Activated T-helper 17 cell treated with anti-CD3 and anti-CD28 coated beads, Interleukin-2, amount 50 U/mL, for 72 hours (primary cell): ENCODE results near the gene PGLYRP1. TPM values are rescaled to one million over a fixed set of nuclear protein-coding genes. Genes with fewer than 3 reads are reported as not detected.
A peak's percentile ranks its signal among the peaks of the same experiment; 100 is the strongest.

Experiments
- ATAC-seq: fragments of 150-1000 bp; cut with Tn5 transposase; replicated peaks from 2 replicates; pipeline ENCODE4 v1.10.0; 2021; ENCODE audit warnings: mild to moderate bottlenecking, moderate library complexity
- H3K27ac Mint-ChIP-seq: one replicate; pipeline ENCODE4 v1.8.0; 2022; ENCODE audit warnings: mixed read lengths
- H3K27me3 Mint-ChIP-seq: one replicate; pipeline ENCODE4 v1.8.0; 2022; ENCODE audit warnings: mixed read lengths
- H3K36me3 Mint-ChIP-seq: one replicate; pipeline ENCODE4 v1.8.0; 2022; ENCODE audit warnings: low read depth, mild to moderate bottlenecking, mixed read lengths
- H3K4me1 Mint-ChIP-seq: one replicate; pipeline ENCODE4 v1.8.0; 2022; ENCODE audit warnings: mixed read lengths
- H3K4me3 Mint-ChIP-seq: one replicate; pipeline ENCODE4 v1.8.0; 2022; ENCODE audit warnings: mild to moderate bottlenecking, mixed read lengths
- H3K9me3 Mint-ChIP-seq: one replicate; pipeline ENCODE4 v1.8.0; 2022; ENCODE audit warnings: mixed read lengths
- total RNA-seq, 2 donors: library from RNA; stranded (reverse); gene quantifications; one replicate each; pipeline ENCODE4 v1.2.3, GENCODE V29; 2022

Gene PGLYRP1
- total RNA-seq, 2 donors from 2014 or later = not detected

- Mint-ChIP-seq H3K4me3 (peak within 1 kb of the TSS; percentile 23), H3K4me1 (peaks cover 12% of the 10 kb centered on the region), H3K36me3 (no peaks in the 10 kb centered on the region), H3K27ac (no peak within 1 kb of the TSS), H3K9me3 (no peaks in the 10 kb centered on the region), H3K27me3 (peaks cover 49% of the 10 kb centered on the region)
- peak; percentile 66 for ATAC-seq
Observed at GRCh38 chr19:45973553-45974338, 49.1 kb downstream of the PGLYRP1 start, which contains the start of gene NOVA2. TSS of gene NOVA2 (minus strand) at chr19:45973865. CDS start at chr19:45973351, 514 bp downstream.

GRCh38 chr19:45972947-45973540 lies 49.8 kb downstream of the PGLYRP1 start:
- H3K36me3 Mint-ChIP-seq = no peaks in the 10 kb centered on the region
- peak overlapping the region; percentile 23 for H3K4me3 Mint-ChIP-seq
- H3K9me3 Mint-ChIP-seq = no peaks in the 10 kb centered on the region
- H3K4me1 Mint-ChIP-seq = peaks cover 12% of the 10 kb centered on the region
- no peak overlapping the region for H3K27ac Mint-ChIP-seq
- peaks cover 53% of the 10 kb centered on the region for H3K27me3 Mint-ChIP-seq
- ATAC-seq = no peak

GRCh38 chr19:45972081-45972946 lies 50.5 kb downstream of the PGLYRP1 start:
- H3K27ac Mint-ChIP-seq = no peak overlapping the region
- no peaks in the 10 kb centered on the region for H3K9me3 Mint-ChIP-seq
- H3K36me3 Mint-ChIP-seq = no peaks in the 10 kb centered on the region
- peaks cover 58% of the 10 kb centered on the region for H3K27me3 Mint-ChIP-seq
- peaks cover 12% of the 10 kb centered on the region for H3K4me1 Mint-ChIP-seq
- peak overlapping the region; percentile 23 for H3K4me3 Mint-ChIP-seq
- peak; percentile 70 for ATAC-seq

- H3K27ac Mint-ChIP-seq = no peak overlapping the region
Observed at GRCh38 chr19:45971260-45971902, 51.5 kb downstream of the PGLYRP1 start.

GRCh38 chr19:45969676-45970075 lies 53.2 kb downstream of the PGLYRP1 start:
- no peak for ATAC-seq
- H3K27ac Mint-ChIP-seq = no peak overlapping the region
- no peak overlapping the region for H3K4me3 Mint-ChIP-seq
- H3K36me3 Mint-ChIP-seq = no peaks in the 10 kb centered on the region
- H3K27me3 Mint-ChIP-seq = peaks cover 51% of the 10 kb centered on the region
- peaks cover 12% of the 10 kb centered on the region for H3K4me1 Mint-ChIP-seq
- H3K9me3 Mint-ChIP-seq = no peaks in the 10 kb centered on the region

More at GRCh38 chr19:45971260-45971902, 51.5 kb downstream of the PGLYRP1 start:
- ATAC-seq = no peak
- Mint-ChIP-seq H3K4me1 (peaks cover 12% of the 10 kb centered on the region), H3K36me3 (no peaks in the 10 kb centered on the region), H3K9me3 (no peaks in the 10 kb centered on the region), H3K27me3 (peaks cover 56% of the 10 kb centered on the region), H3K4me3 (no peak overlapping the region)

Other genes with a start within 250 kb of the PGLYRP1 start
- 10 to 100 TPM; 18.1 to 24.6 TPM for gene DMPK, start 240.6 kb downstream of the PGLYRP1 start, total RNA-seq
- 10 to 100 TPM; 33.1 to 38.9 TPM for gene DMWD, start 230.2 kb downstream of the PGLYRP1 start, total RNA-seq
- gene RSPH6A, start 207.7 kb downstream of the PGLYRP1 start, total RNA-seq = under 1 TPM; 0.26 to 0.40 TPM
- gene SYMPK, start 159.9 kb downstream of the PGLYRP1 start, total RNA-seq = 100 to 1,000 TPM in 1 of 2 donors, 10 to 100 TPM in 1; 98.2 to 122 TPM
- gene FOXA3, start 158.7 kb downstream of the PGLYRP1 start, total RNA-seq = 1 to 10 TPM in 1 of 2 donors, under 1 TPM in 1; 0.32 to 1.9 TPM
- gene IRF2BP1, start 136.9 kb downstream of the PGLYRP1 start, total RNA-seq = 10 to 100 TPM; 13.5 to 16.4 TPM
- 1 to 10 TPM; 7.4 to 7.6 TPM for gene MYPOP, start 120.4 kb downstream of the PGLYRP1 start, total RNA-seq
- gene NANOS2, start 108.3 kb downstream of the PGLYRP1 start, total RNA-seq = not detected
- under 1 TPM in 1 of 2 donors, not detected in 1; 0.03 TPM for gene NOVA2, start 49.2 kb downstream of the PGLYRP1 start, total RNA-seq
- 10 to 100 TPM; 24.3 to 27.6 TPM for gene CCDC61, start 27.6 kb downstream of the PGLYRP1 start, total RNA-seq
- not detected for gene IGFL4, start 17.9 kb upstream of the PGLYRP1 start, total RNA-seq
- not detected for gene IGFL3, start 101.6 kb upstream of the PGLYRP1 start, total RNA-seq
- not detected for gene IGFL2, start 125.2 kb upstream of the PGLYRP1 start, total RNA-seq
- not detected for gene IGFL1, start 206.7 kb upstream of the PGLYRP1 start, total RNA-seq